HUES6 (cell line): ENCODE measurements around the gene DGKZ.
"Not testable (repeated sequence)": the region's sequence is repeated elsewhere in the genome, so short reads cannot be mapped to it uniquely, and the experiment has no call there.

ENCODE experiments used
- H3K27ac ChIP-seq: 2 replicates; pipeline ENCODE4 v1.7.0; 2013; ENCODE audit warnings: low read depth, mild to moderate bottlenecking, low read length, inconsistent platforms
- H3K27me3 ChIP-seq: 2 replicates; pipeline ENCODE4 v1.6.1; 2013; ENCODE audit warnings: low read length; ENCODE audit not compliant: control insufficient read depth, insufficient read depth
- H3K36me3 ChIP-seq: 2 replicates; pipeline ENCODE4 v1.6.1; 2013; ENCODE audit warnings: low read length; ENCODE audit not compliant: control insufficient read depth, insufficient read depth
- H3K4me1 ChIP-seq: 2 replicates; pipeline ENCODE4 v1.6.1; 2013; ENCODE audit warnings: low read length; ENCODE audit not compliant: control insufficient read depth, insufficient read depth
- H3K4me3 ChIP-seq: 2 replicates; pipeline ENCODE4 v1.5.1; 2013; ENCODE audit warnings: low read depth, low read length
- H3K9ac ChIP-seq: one replicate; pipeline ENCODE4 v1.6.1; 2013; ENCODE audit warnings: mild to moderate bottlenecking, low read length
- H3K9me3 ChIP-seq: 2 replicates; pipeline ENCODE4 v1.6.1; 2013; ENCODE audit warnings: low read depth, low read length; ENCODE audit not compliant: control insufficient read depth, insufficient read depth

Gene DGKZ, protein sequence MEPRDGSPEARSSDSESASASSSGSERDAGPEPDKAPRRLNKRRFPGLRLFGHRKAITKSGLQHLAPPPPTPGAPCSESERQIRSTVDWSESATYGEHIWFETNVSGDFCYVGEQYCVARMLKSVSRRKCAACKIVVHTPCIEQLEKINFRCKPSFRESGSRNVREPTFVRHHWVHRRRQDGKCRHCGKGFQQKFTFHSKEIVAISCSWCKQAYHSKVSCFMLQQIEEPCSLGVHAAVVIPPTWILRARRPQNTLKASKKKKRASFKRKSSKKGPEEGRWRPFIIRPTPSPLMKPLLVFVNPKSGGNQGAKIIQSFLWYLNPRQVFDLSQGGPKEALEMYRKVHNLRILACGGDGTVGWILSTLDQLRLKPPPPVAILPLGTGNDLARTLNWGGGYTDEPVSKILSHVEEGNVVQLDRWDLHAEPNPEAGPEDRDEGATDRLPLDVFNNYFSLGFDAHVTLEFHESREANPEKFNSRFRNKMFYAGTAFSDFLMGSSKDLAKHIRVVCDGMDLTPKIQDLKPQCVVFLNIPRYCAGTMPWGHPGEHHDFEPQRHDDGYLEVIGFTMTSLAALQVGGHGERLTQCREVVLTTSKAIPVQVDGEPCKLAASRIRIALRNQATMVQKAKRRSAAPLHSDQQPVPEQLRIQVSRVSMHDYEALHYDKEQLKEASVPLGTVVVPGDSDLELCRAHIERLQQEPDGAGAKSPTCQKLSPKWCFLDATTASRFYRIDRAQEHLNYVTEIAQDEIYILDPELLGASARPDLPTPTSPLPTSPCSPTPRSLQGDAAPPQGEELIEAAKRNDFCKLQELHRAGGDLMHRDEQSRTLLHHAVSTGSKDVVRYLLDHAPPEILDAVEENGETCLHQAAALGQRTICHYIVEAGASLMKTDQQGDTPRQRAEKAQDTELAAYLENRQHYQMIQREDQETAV

DNA sequence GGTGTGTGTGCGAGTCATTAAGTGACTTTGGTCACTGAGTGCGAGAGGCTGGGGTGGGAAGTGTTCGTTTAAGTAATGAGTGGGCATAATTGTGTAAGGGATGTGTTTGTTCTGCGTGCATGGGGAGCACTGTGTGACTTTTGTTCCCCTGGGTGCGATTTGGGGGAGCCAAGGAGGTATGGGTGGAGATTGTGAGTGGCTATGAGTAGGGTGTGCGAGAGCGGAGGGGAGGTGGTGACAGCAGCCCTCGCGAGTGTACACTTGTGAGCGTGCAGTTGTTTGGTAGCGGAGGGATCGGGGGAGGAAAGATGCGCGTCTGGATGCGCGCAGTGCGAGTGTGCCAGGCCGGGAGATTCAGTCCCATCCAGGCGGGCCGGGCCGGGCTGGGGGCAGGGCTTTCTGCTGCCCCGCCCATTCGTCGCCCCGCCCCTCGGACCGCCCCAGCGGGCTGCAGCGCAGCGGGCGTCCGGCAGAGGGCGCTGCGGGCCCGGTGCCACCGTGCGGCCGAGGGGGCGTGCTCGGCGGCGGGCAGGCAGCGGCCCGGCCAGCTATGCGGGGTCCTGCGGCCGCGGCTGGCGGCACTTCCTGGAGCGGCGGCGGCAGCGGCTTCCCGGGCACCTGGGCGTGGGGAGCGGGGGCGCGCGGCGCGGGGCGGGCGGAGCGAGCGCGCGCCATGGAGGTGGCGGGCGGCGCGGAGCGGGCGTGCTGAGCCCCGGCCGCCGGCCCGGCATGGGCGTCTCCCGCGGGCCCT lies at the start of gene DGKZ:
DGKZ (plus strand) TSS at position 578 of the 751 bp plus-strand sequence. CDS start 197 bp downstream, outside the sequence.
- Histone ChIP-seq H3K27ac (no peak within 1 kb of the TSS), H3K27me3 (peaks cover 12% of the 10 kb centered on the region), H3K9ac (peak within 1 kb of the TSS; percentile 76), H3K4me1 (peaks cover 80% of the 10 kb centered on the region), H3K9me3 (no peaks in the 10 kb centered on the region), H3K4me3 (peak within 1 kb of the TSS; percentile 93), H3K36me3 (no peaks in the 10 kb centered on the region)

DNA sequence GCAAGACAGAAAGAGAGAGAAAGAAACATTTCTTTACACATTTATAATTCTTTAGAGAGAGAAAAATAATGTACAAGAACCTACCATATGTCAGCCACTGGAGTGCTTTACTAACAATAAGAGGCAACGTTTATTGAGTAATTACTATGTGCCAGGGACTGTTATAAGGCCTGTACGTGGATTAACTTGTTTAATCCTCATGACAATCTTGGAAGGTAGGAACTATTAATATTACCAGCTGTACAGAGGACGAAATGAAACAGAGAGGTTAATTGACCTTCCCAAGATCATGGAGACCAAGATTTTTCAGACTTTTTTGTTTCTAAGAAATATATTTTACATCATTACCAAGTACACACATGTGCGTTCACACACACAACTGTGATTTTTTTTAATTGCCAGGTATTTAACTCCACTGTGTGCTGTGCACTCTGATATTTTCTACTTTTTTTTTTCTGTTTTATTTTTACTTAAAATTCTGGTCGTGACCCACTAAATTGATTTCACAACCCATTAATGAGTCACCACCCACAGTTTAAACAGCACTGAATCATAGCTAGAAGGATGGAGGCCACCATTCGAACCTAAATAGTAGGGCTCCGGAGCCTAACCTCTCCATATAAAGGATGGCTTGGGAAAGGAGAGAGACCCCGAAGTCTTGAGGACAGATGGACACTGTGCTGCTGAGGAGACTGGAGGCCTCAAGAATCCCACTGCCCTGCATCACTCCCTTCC lies 48.4 kb upstream of the DGKZ start:
- no peaks in the 10 kb centered on the region for H3K9me3 ChIP-seq
- no peaks in the 10 kb centered on the region for H3K36me3 ChIP-seq
- H3K4me1 ChIP-seq: peaks cover 31% of the 10 kb centered on the region
- H3K4me3 ChIP-seq: no peak overlapping the region
- no peak overlapping the region for H3K27ac ChIP-seq
- H3K9ac ChIP-seq: no peak overlapping the region
- no peaks in the 10 kb centered on the region for H3K27me3 ChIP-seq

DNA sequence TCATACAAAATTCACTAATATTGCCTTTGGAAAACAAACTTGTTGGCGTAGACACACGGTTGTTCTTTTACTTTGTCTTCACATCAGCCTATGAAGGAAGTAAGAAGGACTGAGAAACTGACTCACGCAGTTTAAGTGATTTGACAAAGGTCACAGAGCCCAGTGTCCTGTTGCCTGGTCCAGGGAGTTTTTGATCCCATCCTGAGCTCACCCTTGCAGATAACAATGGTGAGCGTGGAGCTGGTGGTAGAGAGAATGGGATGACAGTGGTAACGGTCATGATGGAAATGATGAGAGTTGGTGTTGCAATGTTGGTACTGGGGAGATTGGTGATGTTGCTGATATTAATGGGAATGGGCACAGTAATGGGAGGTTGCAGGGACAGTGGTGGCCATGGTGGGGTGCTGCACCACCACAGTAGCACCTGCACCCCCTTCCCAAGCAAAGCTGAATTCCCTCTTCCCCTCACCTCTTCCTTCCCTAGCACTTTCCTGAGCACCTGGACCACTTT lies 47.8 kb upstream of the DGKZ start:
- Histone ChIP-seq H3K36me3 (no peaks in the 10 kb centered on the region), H3K9me3 (no peaks in the 10 kb centered on the region), H3K27ac (no peak overlapping the region), H3K9ac (no peak overlapping the region), H3K4me3 (no peak overlapping the region), H3K4me1 (peaks cover 25% of the 10 kb centered on the region), H3K27me3 (no peaks in the 10 kb centered on the region)

DNA sequence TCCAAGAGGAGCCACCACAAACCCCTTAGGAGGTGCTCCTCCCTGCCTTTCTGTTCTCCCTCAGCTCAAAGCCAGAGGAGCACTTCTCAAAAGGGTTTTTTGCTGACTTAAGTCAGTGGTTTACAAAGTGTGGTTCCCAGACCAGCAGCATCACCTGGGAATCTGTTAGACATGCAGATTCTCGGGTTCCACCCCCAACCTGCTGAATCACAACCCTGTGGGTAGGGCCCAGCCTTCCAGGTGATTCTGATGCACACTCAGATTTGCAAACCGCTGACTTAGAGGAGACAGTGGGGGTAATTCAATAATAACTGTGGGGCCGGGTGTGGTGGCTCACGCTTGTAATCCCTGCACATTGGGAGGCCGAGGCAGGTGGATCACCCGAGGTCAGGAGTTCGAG lies 47.0 kb upstream of the DGKZ start:
- Histone ChIP-seq H3K4me1 (peaks cover 18% of the 10 kb centered on the region), H3K9me3 (no peaks in the 10 kb centered on the region), H3K9ac (no peak overlapping the region), H3K36me3 (no peaks in the 10 kb centered on the region), H3K27ac (no peak overlapping the region), H3K27me3 (no peaks in the 10 kb centered on the region), H3K4me3 (no peak overlapping the region)

DNA sequence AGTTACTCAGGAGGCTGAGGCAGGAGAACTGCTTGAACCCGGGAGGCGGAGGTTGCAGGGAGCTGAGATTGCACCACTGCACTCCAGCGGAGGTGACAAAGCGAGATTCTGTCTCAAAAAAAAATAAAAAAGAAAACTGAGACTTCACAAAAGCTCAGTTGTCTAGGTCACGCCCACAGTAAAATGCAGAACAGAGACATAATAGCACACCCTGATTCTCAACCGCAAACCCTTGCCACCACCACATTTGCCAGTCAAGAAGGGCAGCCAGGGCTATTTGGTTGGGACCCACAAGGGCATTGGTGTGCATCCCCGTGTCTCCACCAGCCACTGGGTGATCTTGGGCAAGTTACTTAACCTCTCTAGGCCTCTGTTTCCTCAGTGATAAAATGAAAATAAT lies 44.4 kb upstream of the DGKZ start:
- peaks cover 16% of the 10 kb centered on the region for H3K4me1 ChIP-seq
- no peak overlapping the region for H3K4me3 ChIP-seq
- no peaks in the 10 kb centered on the region for H3K9me3 ChIP-seq
- no peak overlapping the region for H3K9ac ChIP-seq
- no peaks in the 10 kb centered on the region for H3K36me3 ChIP-seq
- H3K27ac ChIP-seq: no peak overlapping the region
- H3K27me3 ChIP-seq: no peaks in the 10 kb centered on the region

DNA sequence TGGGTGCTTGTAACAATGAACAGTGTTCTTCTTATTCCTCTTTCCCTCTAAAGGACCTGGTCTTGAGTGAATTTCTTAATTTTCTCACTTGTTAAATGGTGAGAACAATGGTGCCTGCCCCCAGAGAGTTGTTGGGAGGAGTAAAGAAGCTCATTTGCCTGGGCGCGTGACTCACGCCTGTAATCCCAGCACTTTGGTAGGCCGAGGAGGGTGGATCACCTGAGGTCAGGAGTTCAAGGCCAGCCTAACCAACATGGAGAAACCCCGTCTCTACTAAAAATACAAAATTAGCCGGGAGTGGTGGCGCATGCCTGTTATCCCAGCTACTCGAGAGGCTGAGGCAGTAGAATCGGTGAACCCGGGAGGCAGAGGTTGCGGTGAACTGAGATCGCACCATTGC lies 43.2 kb upstream of the DGKZ start:
- peaks cover 27% of the 10 kb centered on the region for H3K4me1 ChIP-seq
- not testable (repeated sequence) for H3K27ac ChIP-seq, H3K27me3 ChIP-seq, H3K9me3 ChIP-seq, H3K9ac ChIP-seq, H3K36me3 ChIP-seq, H3K4me3 ChIP-seq

DNA sequence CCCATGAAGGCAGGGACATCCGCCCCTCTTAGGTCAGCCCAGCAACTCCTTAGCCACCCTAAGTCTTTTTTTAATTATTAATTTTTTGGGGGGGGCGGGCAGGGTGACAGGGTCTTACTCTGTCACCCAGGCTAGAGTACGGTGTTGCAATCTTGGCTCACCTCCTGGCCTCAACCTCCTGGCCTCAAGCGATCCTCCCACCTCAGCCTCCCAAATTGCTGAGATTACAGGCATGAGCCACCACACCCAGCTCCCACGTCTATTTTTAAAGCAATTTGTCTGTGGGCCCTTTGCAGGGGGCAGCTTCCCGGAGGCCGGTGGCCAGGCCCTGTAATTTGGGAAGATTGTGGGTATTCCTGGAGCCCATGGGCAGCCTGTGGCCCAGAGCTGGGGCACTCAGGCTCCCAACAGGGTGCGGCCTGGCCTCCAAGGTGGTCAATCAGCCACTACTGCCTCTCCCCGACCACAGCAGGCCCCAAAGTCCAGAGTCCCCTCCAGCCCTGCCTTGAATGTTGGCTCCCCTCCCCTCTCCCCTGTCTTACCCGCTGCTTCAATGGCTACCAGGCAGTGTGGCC lies 42.6 kb upstream of the DGKZ start:
- Histone ChIP-seq H3K27ac (no peak overlapping the region), H3K4me3 (no peak overlapping the region), H3K4me1 (peaks cover 27% of the 10 kb centered on the region), H3K36me3 (no peaks in the 10 kb centered on the region), H3K9me3 (no peaks in the 10 kb centered on the region), H3K27me3 (no peaks in the 10 kb centered on the region), H3K9ac (no peak overlapping the region)

DNA sequence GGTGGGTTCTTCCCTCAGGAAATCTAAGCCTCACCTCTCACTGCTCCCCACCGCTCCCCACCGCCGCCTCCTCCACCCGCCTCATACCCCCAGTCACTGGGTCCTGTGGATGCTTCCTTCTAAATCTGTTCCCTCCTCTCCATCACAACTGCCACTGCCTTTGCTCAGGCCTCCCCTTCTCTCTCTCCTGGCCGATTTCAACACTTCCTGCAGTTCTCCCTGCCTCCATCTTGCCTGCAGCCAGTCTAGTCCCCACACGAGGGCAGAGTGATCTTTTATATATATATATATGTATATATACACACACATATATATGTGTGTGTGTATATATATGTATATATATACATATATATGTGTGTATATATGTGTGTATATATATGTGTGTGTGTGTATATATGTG lies 42.0 kb upstream of the DGKZ start:
- Histone ChIP-seq H3K9ac (no peak overlapping the region), H3K9me3 (no peaks in the 10 kb centered on the region), H3K27me3 (no peaks in the 10 kb centered on the region), H3K27ac (no peak overlapping the region), H3K4me3 (no peak overlapping the region), H3K36me3 (no peaks in the 10 kb centered on the region), H3K4me1 (peaks cover 27% of the 10 kb centered on the region)

DNA sequence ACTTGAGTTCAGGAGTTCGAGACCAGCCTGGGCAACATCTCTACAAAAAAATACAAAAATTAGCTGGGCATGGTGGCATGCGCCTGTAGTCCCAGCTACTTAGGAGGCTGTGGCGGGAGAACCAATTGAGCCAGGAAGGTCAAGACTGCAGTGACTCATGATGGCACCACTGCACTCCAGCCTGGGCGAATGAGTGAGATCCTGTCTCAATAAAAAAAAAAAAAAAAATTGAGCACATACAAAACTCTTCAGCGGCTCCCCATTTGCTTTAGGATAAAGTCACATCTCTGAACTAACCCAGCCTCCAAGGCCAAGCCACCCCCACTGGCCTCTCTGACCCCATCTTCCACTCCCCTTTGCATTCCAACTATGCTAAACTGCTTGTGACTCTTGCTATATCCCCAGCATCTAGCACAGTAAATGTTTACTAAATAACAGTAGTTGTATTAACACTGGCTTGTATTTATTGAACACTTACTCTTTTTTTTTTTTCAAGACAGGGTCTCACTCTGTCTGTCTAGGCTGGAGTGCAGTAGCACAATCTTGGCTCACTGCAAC lies 40.9 kb upstream of the DGKZ start:
- Histone ChIP-seq H3K27ac (no peak overlapping the region), H3K9me3 (no peaks in the 10 kb centered on the region), H3K27me3 (no peaks in the 10 kb centered on the region), H3K9ac (no peak overlapping the region), H3K4me1 (peaks cover 27% of the 10 kb centered on the region), H3K36me3 (no peaks in the 10 kb centered on the region), H3K4me3 (no peak overlapping the region)

DNA sequence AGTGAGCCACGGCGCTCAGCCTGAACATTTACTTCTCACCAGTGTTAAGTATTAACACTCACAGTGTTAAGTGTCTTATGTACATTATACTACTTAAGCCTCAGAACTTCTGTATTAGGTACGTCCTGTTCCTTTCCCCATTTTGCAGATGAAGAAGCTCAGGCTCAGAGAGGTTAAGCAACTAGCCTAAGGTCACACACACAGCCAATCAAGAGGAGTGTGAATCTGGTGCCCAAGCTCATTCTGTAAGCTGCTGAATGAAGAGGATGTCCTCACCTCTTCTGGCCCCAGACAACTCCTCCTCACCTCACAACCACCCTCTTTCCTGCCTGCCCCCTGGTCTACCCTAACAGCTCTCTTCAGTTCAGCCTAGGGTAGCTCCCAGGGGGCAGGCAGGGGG lies 39.9 kb upstream of the DGKZ start:
- H3K36me3 ChIP-seq: 0 out of 2 replicates have a peak, but pooled peaks cover 4% of the 10 kb centered on the region
- H3K4me3 ChIP-seq: no peak overlapping the region
- H3K27ac ChIP-seq: no peak overlapping the region
- H3K4me1 ChIP-seq: peaks cover 27% of the 10 kb centered on the region
- no peaks in the 10 kb centered on the region for H3K27me3 ChIP-seq
- no peaks in the 10 kb centered on the region for H3K9me3 ChIP-seq
- H3K9ac ChIP-seq: no peak overlapping the region
